ENCODE data around the gene HCST.

DNA sequence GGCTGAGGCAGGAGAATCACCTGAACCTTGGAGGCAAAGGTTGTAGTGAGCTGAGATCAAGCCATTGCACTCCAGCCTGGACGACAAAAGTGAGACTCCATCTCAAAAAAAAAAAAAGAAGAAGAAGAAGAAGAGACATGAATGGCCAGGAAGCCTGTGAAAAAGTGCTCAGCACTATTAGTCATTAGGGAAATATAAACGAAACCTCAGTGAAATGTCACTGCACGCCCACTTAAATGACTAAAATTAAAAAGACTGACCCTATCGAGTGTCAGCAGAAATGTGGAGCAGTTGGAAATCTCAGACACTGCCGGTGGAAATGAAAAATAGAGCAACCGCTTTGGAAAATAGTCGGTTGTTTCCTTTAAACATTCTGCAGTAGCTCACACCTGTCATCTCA, 11.3 kb downstream of the HCST start:
- TF ChIP-seq POLR2A (IDR thresholded peaks at IDR 0.05; ENCODE audit: extremely low read depth, insufficient read length) (no peak), CTCF (IDR thresholded peaks at IDR 0.05; ENCODE audit: low read depth, low read length) (no peak)

Data from NB4 (cell line).